ENCODE results near the gene GRID1.
"Not testable (repeated sequence)": the region's sequence is repeated elsewhere in the genome, so short reads cannot be mapped to it uniquely, and the experiment has no call there.

DNA sequence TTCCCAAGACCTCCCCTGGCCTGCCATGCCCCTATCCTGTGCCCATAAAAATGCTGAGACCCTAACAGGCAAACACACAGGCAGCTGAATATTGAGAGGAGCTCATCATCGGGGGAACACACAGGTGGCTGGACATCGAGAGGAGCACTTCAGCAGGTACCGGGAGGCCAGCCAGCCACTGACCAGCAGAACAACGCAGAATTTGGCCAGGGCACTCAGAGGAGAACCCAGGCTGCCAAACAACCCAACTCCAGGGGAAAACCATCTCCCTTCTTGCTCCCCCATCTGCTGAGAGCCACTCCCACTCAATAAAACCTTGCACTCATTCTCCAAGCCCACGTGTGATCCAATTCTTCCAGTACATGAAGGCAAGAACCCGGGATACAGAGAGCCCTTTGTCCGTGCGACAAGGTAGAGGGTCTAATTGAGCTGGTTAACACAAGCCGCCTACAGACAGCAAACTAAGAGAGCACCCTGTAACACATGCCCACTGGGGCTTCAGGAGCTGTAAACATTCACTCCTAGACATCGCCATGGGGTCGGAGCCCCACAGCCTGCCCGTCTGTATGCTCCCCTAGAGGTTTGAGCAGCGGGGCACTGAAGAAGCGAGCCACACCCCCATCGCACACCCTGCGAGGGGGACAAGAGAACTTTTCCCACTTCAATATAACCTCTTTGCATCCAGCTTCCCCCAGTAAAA lies 258.8 kb downstream of the GRID1 start:
- not testable (repeated sequence) for TF ChIP-seq POLR2A (IDR thresholded peaks at IDR 0.05; ENCODE audit: low read length); GATA1 (IDR thresholded peaks at IDR 0.05; ENCODE audit: low read depth, low read length)

Data from erythroblast (primary cell).